NCI-H1417 treated with DMSO at 0.1 percent for 48 hours (cell line): ENCODE data around the gene PRSS27.
"Not testable (repeated sequence)": the region's sequence is repeated elsewhere in the genome, so short reads cannot be mapped to it uniquely, and the experiment has no call there.

ENCODE experiments used
- DNase-seq: peaks from one replicate; lab custom pipeline; 2025; lab: John Stamatoyannopoulos, UW

Gene PRSS27

GRCh38 chr16:2673066-2673999 lies 46.7 kb downstream of the PRSS27 start:
- peak; percentile 73 for DNase-seq

- DNase-seq, result no peak
These were observed 48.3 kb downstream of the PRSS27 start for GRCh38 chr16:2671741-2672140.

- DNase-seq, result not testable (repeated sequence)
These were observed 48.8 kb downstream of the PRSS27 start for GRCh38 chr16:2671193-2671592.

- DNase-seq, result not testable (repeated sequence)
These were observed 50.0 kb downstream of the PRSS27 start for GRCh38 chr16:2670017-2670416.

GRCh38 chr16:2669587-2669986 lies 50.4 kb downstream of the PRSS27 start:
- not testable (repeated sequence) for DNase-seq

GRCh38 chr16:2666671-2667070 lies 53.4 kb downstream of the PRSS27 start:
- not testable (repeated sequence) for DNase-seq

- no peak for DNase-seq
These were observed 55.4 kb downstream of the PRSS27 start for GRCh38 chr16:2664574-2664982.

- no peak for DNase-seq
These were observed 56.2 kb downstream of the PRSS27 start for GRCh38 chr16:2663553-2664546.
